Fibroblast of lung (primary cell): Measurements from ENCODE around the gene RAPGEF5.

Experiments
- CTCF ChIP-seq, 2 donors: IDR thresholded peaks in 1 of 2; conservative IDR thresholded peaks in 1 of 2; 1 replicate in 1 of 2; 2 replicates in 1 of 2; pipeline ENCODE4 v1.5.1; 2011 to 2012; ENCODE audit warnings: low read length in 2 of 2, control low read depth in 1 of 2, inconsistent platforms in 1 of 2, low read depth in 1 of 2, mild to moderate bottlenecking in 1 of 2
- EZH2 ChIP-seq: IDR thresholded peaks from 2 replicates; pipeline ENCODE4 v1.5.1; 2012; ENCODE audit warnings: low read length, control low read depth, mild to moderate bottlenecking; ENCODE audit errors: missing control alignments

GRCh38 chr7:22140578-22140977, 216.4 kb downstream of the RAPGEF5 start:
- no peak for TF ChIP-seq EZH2
- no peak for TF ChIP-seq CTCF (conservative IDR thresholded peaks at IDR 0.05 in 1 of 2, IDR thresholded peaks at IDR 0.05 in 1 of 2; ENCODE audit: low read depth in 1 of 2, low read length in 2 of 2)
